ENCODE data around the gene PGLYRP4. TPM values are rescaled to one million over a fixed set of nuclear protein-coding genes. Genes with fewer than 3 reads are reported as not detected.

The PGLYRP4 gene
- total RNA-seq, 1 donor from 2014 or later: not detected

DNA sequence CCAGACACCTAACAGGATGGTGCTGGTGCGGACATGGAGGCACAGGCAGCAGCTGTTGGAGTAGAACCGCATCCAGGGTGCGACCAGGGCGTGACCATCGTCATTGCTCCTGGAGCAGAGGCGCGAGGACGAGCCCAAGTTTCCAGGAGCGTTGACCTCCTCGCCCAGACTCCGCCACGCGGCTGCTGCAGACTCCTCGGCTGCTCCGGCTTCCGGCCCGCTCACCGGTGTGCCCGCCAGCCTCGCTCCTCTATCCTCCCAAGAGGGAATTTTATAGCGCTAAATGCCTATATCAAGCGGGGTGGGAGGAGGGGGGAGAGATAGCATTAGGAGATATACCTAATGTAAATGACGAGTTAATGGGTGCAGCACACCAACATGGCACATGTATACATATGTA, 32.1 kb upstream of the PGLYRP4 start:
- FAIRE-seq: no peak

DNA sequence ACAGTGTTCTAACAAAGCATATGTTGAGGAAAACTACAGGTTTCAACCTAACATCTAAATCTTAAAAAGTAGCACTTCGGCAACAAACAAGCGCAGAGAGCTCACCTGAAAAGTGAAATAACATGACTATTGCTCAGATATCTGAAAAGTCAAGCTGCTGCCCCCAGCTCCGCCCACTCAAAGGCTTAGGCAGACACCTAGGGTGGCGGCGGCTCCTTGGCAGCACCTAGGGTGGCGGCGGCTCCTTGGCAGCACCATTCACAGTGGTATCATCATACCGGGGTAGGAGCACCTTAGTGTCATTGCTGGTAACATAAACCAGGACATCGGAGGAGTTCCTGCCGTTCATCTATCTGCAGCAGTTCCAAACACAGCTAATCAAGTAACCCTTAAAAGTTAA, 30.9 kb upstream of the PGLYRP4 start:
- DNase-seq (ENCODE audit: low spot score in 2 of 2) (no peak), FAIRE-seq (no peak)

More for the DNA sequence above, 32.1 kb upstream of the PGLYRP4 start:
- DNase-seq (ENCODE audit: low spot score in 2 of 2): no peak

DNA sequence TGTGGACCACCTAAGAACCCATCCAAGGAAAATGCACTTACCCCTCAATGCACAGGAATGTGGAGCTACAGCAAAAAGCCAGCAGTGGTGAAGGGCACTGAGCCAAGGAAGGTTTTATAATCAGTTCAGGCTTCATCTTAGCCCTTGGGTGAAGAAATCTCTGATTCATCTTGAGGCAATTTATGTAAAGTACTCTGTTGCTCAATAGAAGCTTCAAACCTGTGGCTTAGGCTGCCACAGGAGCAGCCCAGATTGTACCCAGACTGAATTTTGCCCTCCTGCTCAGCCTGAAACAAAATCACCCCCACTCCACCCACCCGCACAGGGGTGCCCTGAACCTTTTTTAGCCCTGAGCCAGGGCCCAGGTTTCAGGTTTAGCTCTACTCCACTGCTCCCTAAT, 26.9 kb upstream of the PGLYRP4 start, which contains the start of gene S100A12:
S100A12 (minus strand) TSS at position 111 of the 400 bp plus-strand sequence. CDS start 1,029 bp downstream, outside the sequence.
- FAIRE-seq: no peak
- no peak for DNase-seq (ENCODE audit: low spot score in 2 of 2)

DNA sequence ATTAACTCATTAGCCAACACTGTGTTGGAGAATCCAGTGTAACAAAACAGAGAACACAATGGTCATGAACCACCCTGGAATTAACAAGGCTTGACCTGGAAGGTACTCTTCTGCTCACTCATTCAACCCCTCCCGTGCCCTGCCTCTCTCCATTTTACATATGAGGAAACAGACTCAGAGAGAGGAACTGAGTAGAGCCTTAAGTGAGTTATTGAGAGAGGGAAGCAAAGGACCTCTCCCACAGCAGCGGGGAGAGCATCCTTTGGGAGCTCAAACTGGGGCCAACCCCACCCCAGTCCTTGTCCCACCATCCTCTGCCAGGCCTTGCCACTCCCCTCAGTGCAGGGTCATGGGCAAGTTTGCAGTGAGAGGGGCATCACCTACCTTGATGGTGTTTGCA, 25.4 kb upstream of the PGLYRP4 start:
- no peak for DNase-seq (ENCODE audit: low spot score in 2 of 2)
- FAIRE-seq: no peak

DNA sequence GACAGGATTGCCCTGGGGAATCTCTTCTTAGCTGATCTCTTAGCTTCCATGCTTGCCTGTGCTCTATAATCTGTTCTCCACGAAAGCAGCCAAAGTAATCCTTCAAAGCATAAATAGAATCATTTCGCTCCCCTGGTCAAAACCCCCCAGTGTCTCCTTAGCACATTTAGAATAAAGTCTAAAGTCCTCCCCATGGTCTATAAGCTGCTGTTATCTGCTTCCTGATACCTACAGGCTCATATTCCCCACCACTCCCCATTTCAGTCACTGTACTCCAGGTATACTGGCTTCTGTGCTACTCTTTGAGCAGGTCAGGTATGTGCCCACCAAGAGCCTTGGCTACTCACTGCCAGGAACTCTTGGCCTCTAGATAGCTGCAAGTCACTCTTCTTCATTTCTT, 23.9 kb upstream of the PGLYRP4 start:
- no peak for FAIRE-seq

DNA sequence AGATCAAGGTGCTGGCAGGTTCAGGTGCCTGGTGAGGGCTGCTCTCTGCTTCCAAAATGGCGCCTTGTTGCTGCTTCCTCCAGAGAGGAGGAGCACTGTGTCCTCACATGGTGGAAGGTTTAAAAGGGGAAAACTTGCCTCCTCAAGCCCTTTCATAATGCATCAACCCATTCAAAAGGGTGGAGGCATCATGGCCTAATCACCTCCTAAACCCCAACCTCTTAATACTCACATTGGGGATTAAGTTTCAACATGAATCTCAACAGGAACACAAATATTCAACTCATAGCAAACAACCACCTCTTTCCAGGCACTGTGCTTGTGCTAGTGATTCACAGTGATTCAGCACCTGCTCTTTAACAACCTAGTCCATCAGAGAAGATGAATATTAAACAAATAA, 22.6 kb upstream of the PGLYRP4 start:
- no peak for FAIRE-seq
- no peak for DNase-seq (ENCODE audit: low spot score in 2 of 2)

More for the DNA sequence above, 23.9 kb upstream of the PGLYRP4 start:
- DNase-seq (ENCODE audit: low spot score in 2 of 2): no peak

DNA sequence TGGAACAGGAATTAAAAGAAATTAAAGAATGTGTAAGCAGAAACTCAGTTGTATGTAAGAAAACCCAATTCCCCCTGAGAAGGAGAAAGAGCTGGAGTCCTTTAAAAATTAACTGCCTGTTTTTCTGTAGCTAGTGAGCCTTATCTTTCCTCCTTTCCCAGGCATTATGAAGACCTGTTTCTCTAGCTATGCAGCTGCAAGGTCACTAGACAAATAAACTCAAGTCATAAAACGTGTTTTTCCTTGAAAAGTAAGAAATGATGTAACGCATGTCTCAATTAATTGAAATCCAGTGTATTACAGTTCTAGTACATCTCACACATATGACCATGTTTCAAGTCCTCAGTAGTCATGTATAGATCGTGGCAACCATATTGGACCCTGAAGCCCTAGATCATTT, 21.5 kb upstream of the PGLYRP4 start:
- DNase-seq (ENCODE audit: low spot score in 2 of 2) (no peak), FAIRE-seq (no peak)

DNA sequence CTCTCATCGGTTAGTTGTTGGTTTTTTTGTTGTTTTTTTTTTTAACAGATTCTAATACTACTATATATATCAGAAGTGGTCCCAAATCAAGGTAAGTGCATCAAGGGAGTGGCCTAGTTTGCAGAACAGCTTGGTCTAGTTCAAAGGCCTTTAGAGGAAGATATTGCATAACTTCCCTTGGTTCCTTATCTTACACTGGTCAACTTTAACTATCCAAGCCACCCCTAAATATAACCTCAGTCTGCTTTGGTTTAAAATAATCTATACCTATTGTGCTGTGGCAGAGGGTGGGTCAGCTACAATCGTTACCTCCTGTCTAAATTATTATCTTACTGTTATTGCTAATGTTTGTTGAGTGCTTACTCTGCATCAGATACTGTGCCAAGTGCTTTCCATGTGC, 19.9 kb upstream of the PGLYRP4 start:
- no peak for DNase-seq (ENCODE audit: low spot score in 2 of 2)
- FAIRE-seq: no peak

DNA sequence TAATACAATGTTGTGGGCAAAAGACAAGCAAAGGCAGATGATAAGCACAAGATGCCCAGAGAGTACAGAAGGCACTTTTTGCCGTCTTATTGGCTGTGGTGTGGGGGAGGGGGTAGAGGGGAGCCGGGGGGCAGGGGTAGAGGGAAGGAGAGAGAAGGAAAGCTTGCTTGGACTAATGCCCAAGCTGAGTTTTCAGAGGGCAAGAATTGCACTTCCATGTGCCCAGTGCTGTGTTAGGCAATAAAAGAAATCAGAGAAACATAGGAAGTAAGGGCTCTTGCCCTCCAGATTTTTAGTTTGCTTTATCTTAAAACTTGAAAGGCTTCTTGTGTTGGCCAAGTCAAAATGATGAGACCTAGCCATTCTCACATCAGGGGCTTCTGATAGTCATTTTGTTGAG, 18.4 kb upstream of the PGLYRP4 start:
- FAIRE-seq (no peak), DNase-seq (ENCODE audit: low spot score in 2 of 2) (no peak)

DNA sequence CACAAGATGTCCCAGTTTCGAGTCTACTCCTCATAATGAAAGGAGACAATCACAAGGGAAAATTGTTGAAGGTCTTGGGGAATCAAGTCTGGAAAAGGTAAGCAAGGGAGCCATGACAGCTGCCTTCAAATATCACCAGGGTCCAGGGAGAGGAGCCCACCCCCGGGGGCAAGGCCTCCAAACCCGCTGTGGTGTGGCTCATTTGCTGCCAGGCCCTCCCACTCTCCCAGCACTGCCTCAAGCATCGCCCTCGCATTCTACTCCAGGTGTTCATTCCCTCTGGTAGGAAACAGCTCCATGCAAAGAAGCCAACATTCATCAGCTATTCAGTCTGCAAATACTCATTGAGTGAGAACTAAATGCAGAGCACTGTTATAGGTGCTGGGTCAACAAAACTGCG, 17.6 kb upstream of the PGLYRP4 start:
- FAIRE-seq: no peak
- no peak for DNase-seq (ENCODE audit: low spot score in 2 of 2)

DNA sequence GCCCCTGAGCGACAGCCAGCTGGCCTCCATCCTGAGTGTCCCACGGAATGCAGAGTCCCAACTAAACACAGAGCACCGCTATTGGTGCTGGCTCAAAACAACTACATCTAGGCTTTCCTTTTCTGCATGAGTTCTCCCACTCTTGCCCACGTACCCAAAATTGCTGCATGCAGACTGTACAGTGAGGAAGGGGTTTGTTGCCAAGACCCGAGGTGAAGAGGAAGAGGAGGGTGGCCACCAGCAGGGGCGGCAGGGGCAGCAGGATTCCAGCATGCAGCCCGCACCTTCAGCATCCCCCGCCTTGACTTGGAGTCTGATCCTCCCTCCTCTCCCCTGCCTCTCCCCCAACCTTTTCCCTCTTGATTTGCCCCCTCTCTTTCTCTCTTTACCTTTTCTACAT, 17.1 kb upstream of the PGLYRP4 start:
- no peak for FAIRE-seq

DNA sequence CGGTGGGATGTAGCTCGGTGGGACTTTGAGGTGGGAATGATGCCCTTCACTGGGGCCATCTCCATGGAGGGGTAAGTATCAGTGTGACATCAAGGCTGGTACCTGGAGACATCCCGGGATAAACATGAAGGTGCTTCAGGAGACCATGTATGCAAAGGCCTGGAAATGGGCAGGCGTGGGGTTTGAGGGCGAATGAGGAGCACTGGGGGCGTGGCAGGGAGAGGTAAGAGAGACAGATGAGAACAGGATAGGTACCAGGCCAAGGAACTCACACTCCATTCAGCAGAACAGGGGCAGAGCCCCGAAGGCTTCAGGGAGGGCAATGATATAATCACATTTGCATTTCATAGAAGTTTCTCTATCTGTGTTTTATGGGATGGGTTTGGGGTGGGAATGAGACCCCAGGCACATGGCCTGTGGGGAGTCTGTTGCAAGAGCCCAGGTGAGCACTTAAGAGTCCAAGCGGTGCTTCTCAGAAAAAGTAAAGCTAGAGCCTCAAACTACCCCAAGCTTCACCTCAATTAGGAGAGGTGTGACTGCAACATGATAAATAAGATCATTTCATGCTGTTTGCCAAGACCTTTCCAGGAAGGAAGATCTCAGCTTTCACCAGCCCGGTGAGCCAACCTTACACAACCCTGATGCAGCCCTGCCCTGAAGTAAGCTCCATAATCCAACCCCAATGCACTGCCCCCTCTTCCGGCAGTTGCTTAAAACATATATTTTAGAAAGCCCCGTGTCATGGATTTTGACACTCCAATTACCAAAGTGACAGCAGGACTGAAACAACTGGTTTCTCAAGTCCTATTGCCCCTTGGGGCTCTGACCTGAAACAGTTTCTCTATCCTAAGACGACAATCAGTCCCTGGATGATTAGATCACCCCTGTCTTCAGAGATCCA, 16.4 kb upstream of the PGLYRP4 start:
- FAIRE-seq (no peak), DNase-seq (ENCODE audit: low spot score in 2 of 2) (no peak)

More for the DNA sequence above, 17.1 kb upstream of the PGLYRP4 start:
- no peak for DNase-seq (ENCODE audit: low spot score in 2 of 2)

DNA sequence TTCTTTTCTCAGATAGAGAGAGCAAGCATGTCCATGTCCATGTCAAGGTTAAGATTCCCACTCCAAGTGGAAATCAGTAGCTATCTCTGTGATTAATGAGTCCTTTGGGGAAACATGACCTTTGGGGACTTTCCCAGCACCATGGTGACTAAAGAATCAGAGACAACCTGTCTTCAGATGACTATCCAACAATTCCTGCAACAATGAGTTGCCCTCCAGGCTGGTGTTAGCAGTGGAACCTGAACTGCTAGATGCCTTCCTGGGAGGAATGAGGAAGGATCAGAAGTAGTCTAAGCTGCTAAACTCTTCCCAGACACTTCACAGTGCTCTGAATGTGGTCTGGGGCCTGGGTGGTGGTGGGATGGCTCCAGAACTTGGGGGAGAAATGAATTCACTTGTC, 15.5 kb upstream of the PGLYRP4 start:
- DNase-seq (ENCODE audit: low spot score in 2 of 2): no peak
- FAIRE-seq: no peak

DNA sequence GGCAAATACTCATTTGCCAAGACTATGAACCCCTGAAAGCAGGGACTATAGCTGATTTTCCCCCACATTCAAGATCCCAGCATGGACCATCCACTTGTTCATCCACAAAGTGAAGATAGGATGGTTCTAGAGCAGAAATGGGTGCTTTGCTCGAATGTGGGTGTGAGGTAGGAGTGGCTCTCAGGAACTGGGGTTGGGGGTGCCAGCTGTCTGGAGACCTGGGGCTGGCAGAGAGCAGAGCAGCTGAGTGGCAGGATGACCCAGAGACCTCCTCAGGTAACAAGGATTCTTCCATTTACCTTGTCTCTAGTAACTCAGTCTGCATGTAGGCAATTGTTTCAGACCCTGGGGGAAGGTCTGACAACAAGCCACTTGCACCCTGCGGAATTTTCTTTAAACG, 15.0 kb upstream of the PGLYRP4 start:
- no peak for DNase-seq (ENCODE audit: low spot score in 2 of 2)
- no peak for FAIRE-seq

DNA sequence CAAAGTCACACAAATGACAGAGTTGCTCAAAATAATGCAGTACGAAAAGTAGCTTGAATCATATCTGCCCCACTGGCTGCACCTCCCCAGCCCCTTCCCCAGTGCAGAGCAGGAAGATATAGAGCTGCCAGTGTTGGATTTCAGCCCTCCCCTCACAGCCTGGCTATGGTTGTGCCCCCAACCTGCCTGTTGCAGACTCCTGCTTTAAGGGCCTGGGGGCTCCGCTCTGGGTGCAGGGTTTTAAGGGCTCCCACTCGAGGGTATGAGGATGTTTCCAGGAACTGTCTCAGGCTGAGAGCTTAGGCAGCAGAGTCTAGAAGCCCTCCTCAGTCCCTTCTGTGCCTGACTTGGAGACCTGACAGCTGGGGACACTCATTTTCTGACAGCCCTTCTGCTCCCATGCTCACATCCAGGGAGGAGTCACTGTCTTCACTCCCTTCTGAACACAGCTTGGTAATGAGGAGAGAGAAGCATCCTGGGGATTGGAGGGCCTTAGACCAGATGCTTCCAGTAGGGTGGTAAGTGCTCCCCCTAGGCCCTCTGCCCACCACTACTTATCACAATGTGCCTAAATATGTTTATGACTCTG, 13.6 kb upstream of the PGLYRP4 start:
- FAIRE-seq: no peak
- no peak for DNase-seq (ENCODE audit: low spot score in 2 of 2)

DNA sequence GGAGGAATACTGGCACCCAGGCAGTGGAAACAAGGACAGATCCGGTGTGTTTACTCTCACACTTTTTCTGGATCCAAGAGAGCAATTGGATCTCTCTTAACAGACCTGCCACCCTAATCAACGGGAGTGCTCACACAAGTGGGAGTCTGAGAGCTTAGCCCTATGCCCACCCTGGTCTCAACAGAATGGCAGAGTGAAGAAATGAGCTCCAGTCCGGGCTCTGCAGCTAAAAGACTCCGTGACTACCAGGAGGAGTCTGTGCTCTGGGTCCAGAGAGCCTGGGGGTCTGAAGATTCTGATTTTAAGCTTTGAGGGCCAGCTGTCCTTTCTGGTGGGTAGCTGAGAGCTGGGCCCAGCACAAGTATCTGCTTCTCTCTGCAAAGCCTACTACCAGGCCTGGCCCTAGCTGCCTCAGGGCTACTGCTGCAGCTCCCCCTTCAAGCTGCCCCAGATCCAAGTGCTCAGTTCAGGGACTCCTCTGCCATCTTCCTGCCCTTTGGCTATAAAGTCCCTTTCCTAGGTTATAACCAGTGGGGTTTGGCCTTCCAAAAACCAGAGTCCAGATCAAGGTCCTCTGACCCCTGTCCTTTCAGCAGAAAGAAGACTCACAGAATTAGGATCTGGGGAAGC, 13.0 kb upstream of the PGLYRP4 start:
- DNase-seq (ENCODE audit: low spot score in 2 of 2) (no peak), FAIRE-seq (no peak)

DNA sequence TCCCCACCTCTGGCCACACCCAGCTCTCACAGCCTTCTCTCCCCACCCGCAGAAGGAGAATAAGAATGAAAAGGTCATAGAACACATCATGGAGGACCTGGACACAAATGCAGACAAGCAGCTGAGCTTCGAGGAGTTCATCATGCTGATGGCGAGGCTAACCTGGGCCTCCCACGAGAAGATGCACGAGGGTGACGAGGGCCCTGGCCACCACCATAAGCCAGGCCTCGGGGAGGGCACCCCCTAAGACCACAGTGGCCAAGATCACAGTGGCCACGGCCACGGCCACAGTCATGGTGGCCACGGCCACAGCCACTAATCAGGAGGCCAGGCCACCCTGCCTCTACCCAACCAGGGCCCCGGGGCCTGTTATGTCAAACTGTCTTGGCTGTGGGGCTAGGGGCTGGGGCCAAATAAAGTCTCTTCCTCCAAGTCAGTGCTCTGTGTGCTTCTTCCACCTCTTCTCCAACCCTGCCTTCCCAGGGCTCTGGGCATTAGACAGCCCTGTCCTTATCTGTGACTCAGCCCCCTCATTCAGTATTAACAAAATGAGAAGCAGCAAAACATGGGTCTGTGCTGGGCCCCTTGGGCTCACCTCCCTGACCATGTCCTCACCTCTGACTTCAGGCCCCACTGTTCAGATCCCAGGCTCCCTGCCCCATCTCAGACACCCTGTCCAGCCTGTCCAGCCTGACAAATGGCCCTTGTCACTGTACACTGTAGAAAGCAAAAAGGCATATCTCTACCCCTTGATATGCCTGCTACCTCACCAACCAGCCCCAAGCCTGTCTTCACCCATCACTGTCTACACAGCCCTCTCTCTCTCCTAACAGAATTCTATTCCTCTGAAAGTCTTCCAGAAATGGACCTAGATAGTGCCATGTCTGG, 12.2 kb upstream of the PGLYRP4 start:
- FAIRE-seq: no peak
- no peak for DNase-seq (ENCODE audit: low spot score in 2 of 2)

DNA sequence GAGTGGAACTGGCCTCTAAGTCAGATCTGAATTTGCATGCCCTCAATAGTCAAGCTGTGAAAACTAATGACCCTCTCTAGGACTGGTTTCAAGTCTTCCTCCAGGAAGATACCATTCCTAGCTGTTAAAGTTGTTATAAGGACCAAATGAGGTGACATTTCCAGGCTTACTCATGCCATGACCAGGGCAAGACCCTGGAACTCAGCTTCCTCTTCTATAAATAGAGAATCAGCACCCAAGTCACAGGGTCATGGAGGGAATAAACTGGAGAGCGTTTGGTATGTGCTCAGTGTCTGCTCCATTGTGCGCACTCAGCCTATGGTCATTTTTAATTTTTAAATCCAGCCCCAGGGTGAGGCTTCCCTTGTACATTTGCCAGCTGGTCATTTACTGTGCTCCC, 11.5 kb upstream of the PGLYRP4 start:
- no peak for FAIRE-seq
- no peak for DNase-seq (ENCODE audit: low spot score in 2 of 2)

DNA sequence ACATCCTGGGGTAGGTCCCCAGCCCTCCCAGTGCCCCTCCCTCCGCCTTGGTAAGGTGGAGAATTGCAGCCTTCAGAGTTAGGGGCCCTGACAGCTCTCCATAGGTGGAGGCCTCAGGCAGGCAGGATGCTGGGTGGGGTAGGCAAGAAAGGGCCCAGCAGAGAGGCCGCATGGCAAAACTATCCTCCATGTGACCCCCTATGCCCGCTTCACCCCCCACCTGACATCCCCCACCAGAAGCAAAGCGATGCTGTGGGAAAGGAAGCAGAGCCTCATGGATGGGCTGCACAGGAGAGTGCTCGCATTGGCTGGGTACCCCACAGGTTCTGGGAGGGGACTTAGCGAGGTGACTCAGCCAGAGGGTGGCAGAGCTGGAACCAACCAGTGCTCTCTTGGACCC, 10.6 kb upstream of the PGLYRP4 start:
- FAIRE-seq (no peak), DNase-seq (ENCODE audit: low spot score in 2 of 2) (no peak)

DNA sequence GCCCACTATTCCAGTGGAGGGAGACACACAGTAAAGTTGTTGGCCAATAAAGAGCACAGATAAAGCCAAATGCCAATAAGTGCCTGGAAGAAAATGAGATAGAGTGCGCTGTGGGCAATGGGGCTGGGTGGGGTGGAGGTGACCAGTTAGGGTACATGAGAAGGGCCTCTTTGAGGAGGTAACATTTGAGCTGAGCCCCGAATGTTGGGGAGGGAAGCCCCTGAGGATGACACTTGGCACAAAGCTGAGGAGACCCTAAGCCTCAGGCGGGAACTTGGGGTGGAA, 10.0 kb upstream of the PGLYRP4 start:
- DNase-seq (ENCODE audit: low spot score in 2 of 2): no peak
- no peak for FAIRE-seq
